Measurements from ENCODE around the gene TIMM21.

The TIMM21 gene

GRCh38 chr18:74163019-74163660 is 14.8 kb downstream of the TIMM21 start:
- Histone ChIP-seq H3K27ac (ENCODE audit: low read depth in 2 of 2, low read length in 2 of 2) (no peak overlapping the region), H3K4me1 (ENCODE audit: control insufficient read depth in 2 of 2, insufficient read depth in 2 of 2, low read length in 2 of 2) (peaks cover 2% of the 10 kb centered on the region in 2 donors), H3K9ac (ENCODE audit: low read depth in 1 of 2, low read length in 2 of 2) (no peak overlapping the region), H3K36me3 (ENCODE audit: control insufficient read depth in 2 of 2, insufficient read depth in 2 of 2, low read length in 2 of 2) (peaks cover 15 to 35% of the 10 kb centered on the region in 2 donors), H3K4me3 (ENCODE audit: low read length in 2 of 2) (no peak overlapping the region), H3K27me3 (ENCODE audit: control insufficient read depth in 2 of 2, insufficient read depth in 2 of 2, low read length in 2 of 2) (no peaks in the 10 kb centered on the region), H3K9me3 (ENCODE audit: control insufficient read depth in 2 of 2, low read length in 2 of 2) (no peaks in the 10 kb centered on the region)

GRCh38 chr18:74166386-74166785 is 18.1 kb downstream of the TIMM21 start:
- Histone ChIP-seq H3K27ac (ENCODE audit: low read depth in 2 of 2, low read length in 2 of 2) (no peak overlapping the region), H3K9ac (ENCODE audit: low read depth in 1 of 2, low read length in 2 of 2) (no peak overlapping the region), H3K4me3 (ENCODE audit: low read length in 2 of 2) (no peak overlapping the region), H3K36me3 (ENCODE audit: control insufficient read depth in 2 of 2, insufficient read depth in 2 of 2, low read length in 2 of 2) (peaks cover 5 to 6% of the 10 kb centered on the region in 2 donors), H3K4me1 (ENCODE audit: control insufficient read depth in 2 of 2, insufficient read depth in 2 of 2, low read length in 2 of 2) (peaks cover 2% of the 10 kb centered on the region in 2 donors), H3K9me3 (ENCODE audit: control insufficient read depth in 2 of 2, low read length in 2 of 2) (no peaks in the 10 kb centered on the region), H3K27me3 (ENCODE audit: control insufficient read depth in 2 of 2, insufficient read depth in 2 of 2, low read length in 2 of 2) (no peaks in the 10 kb centered on the region)

DNA sequence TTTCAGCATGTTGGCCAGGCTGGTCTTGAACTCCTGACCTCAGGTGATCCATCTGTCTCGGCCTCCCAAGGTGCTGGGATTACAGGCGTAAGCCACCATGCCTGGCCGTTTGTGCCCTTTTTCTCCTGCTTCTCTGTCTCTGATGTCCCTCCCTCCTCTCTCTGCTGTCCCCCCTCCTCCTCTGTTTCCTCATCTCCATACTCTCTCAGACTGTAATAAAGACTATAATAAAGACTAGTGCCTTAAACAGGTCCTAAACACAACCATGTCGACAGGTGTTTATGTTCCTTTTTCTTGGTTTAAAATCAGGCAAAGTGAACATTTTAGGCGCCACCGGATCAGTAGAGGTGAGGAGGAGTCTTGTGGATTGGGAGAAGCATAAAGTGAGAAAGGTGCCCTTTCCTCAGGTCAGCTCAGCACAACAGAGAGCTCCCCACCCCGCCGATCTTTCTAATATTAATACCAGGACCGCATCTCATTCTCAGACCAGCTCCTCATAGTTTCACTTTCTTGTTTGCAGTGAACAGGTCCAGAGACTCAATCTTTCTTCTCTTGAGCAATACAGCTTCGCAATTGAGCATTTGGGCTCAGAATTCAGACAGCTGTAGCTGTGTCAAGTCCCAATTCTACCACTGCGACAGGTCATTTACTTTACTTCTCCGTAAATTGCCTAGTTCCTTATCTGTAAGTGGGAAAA is 23.7 kb downstream of the TIMM21 start:
- no peaks in the 10 kb centered on the region for H3K27me3 ChIP-seq (ENCODE audit: control insufficient read depth in 2 of 2, insufficient read depth in 2 of 2, low read length in 2 of 2)
- peak overlapping the region in 1 of 2 donors; percentile 33 for H3K9ac ChIP-seq (ENCODE audit: low read depth in 1 of 2, low read length in 2 of 2)
- H3K4me3 ChIP-seq (ENCODE audit: low read length in 2 of 2), result peak overlapping the region; percentile 38 to 65
- H3K27ac ChIP-seq (ENCODE audit: low read depth in 2 of 2, low read length in 2 of 2), result no peak overlapping the region
- no peaks in the 10 kb centered on the region for H3K9me3 ChIP-seq (ENCODE audit: control insufficient read depth in 2 of 2, low read length in 2 of 2)
- no peaks in the 10 kb centered on the region for H3K4me1 ChIP-seq (ENCODE audit: control insufficient read depth in 2 of 2, insufficient read depth in 2 of 2, low read length in 2 of 2)
- H3K36me3 ChIP-seq (ENCODE audit: control insufficient read depth in 2 of 2, insufficient read depth in 2 of 2, low read length in 2 of 2), result no peaks in the 10 kb centered on the region

DNA sequence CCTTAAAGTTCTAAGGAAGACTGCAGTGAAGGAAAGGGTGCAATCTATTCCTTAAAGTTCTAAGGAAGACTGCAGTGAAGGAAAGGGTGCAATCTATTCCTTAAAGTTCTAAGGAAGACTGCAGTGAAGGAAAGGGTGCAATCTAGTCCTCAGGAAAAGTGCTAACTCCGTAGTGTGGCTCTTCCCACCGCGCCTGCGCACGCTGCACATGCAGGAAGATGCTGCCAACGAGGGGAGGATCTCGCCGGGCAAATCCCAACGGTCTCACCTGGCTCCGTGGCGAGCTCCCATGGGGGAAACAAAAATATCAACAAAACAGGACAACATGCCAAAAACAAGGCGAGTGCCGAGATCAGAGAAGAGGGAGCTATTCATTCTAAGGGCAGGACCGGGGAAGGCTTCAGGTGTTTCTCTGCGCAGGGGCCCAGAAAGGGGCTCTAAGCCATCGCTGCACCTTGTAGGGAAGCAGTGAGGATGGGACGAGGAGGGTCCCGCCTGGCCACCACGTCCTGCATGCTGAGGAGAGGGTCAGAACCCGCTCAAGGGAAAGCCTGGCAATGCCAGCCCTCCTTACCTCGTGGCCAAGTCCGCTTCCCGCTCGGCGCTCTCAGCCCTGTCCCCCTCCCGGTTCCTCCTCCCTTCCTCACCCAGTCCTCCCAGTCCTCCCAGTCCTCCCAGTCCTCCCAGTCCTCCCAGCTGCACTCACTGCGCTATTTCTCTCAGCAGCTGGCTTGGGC is 24.5 kb downstream of the TIMM21 start:
- Histone ChIP-seq H3K9me3 (ENCODE audit: control insufficient read depth in 2 of 2, low read length in 2 of 2) (no peaks in the 10 kb centered on the region), H3K27ac (ENCODE audit: low read depth in 2 of 2, low read length in 2 of 2) (no peak overlapping the region), H3K4me3 (ENCODE audit: low read length in 2 of 2) (no peak overlapping the region), H3K27me3 (ENCODE audit: control insufficient read depth in 2 of 2, insufficient read depth in 2 of 2, low read length in 2 of 2) (no peaks in the 10 kb centered on the region), H3K36me3 (ENCODE audit: control insufficient read depth in 2 of 2, insufficient read depth in 2 of 2, low read length in 2 of 2) (no peaks in the 10 kb centered on the region), H3K9ac (ENCODE audit: low read depth in 1 of 2, low read length in 2 of 2) (no peak overlapping the region), H3K4me1 (ENCODE audit: control insufficient read depth in 2 of 2, insufficient read depth in 2 of 2, low read length in 2 of 2) (no peaks in the 10 kb centered on the region)

DNA sequence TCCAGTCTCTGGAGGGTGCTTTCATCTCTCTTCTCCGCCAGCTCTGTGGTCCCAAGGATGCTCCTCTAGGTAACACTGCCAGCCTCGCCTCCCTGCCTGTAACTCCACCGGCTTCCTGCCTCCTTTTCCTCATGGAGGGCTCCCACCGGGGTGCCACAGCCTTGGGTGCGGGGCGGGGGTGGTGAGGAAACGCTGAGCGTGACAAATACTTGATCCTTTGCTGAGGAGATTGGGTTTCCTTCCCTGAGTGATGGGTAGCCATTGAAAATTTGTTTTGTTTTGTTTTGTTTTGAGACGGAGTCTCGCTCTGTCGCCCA is 25.1 kb downstream of the TIMM21 start:
- Histone ChIP-seq H3K36me3 (ENCODE audit: control insufficient read depth in 2 of 2, insufficient read depth in 2 of 2, low read length in 2 of 2) (no peaks in the 10 kb centered on the region), H3K9ac (ENCODE audit: low read depth in 1 of 2, low read length in 2 of 2) (no peak overlapping the region), H3K4me1 (ENCODE audit: control insufficient read depth in 2 of 2, insufficient read depth in 2 of 2, low read length in 2 of 2) (no peaks in the 10 kb centered on the region), H3K27me3 (ENCODE audit: control insufficient read depth in 2 of 2, insufficient read depth in 2 of 2, low read length in 2 of 2) (no peaks in the 10 kb centered on the region), H3K4me3 (ENCODE audit: low read length in 2 of 2) (no peak overlapping the region), H3K27ac (ENCODE audit: low read depth in 2 of 2, low read length in 2 of 2) (no peak overlapping the region), H3K9me3 (ENCODE audit: control insufficient read depth in 2 of 2, low read length in 2 of 2) (no peaks in the 10 kb centered on the region)

DNA sequence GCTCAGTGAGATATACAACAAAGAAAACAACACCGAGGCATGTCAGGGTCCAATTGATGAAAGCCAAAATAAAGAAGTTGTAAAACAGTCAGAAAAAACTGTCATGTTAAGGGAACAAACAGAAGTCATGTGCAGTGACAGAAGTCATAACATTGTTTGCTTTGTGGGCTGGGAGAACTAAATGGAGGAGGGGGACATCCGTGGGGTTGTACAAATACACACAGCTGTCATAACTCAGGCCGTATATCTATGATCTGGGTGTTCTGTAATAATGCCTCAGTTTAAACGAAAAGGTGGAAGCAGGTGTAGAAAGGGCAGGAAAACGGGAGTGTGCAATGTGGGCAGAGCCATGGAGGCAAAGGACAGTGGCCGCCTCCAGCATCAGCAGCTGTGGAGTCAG is 27.3 kb downstream of the TIMM21 start:
- no peak overlapping the region for H3K9ac ChIP-seq (ENCODE audit: low read depth in 1 of 2, low read length in 2 of 2)
- H3K27me3 ChIP-seq (ENCODE audit: control insufficient read depth in 2 of 2, insufficient read depth in 2 of 2, low read length in 2 of 2), result no peaks in the 10 kb centered on the region
- no peaks in the 10 kb centered on the region for H3K36me3 ChIP-seq (ENCODE audit: control insufficient read depth in 2 of 2, insufficient read depth in 2 of 2, low read length in 2 of 2)
- H3K27ac ChIP-seq (ENCODE audit: low read depth in 2 of 2, low read length in 2 of 2), result no peak overlapping the region
- H3K4me1 ChIP-seq (ENCODE audit: control insufficient read depth in 2 of 2, insufficient read depth in 2 of 2, low read length in 2 of 2), result no peaks in the 10 kb centered on the region
- H3K4me3 ChIP-seq (ENCODE audit: low read length in 2 of 2), result no peak overlapping the region
- no peaks in the 10 kb centered on the region for H3K9me3 ChIP-seq (ENCODE audit: control insufficient read depth in 2 of 2, low read length in 2 of 2)

- H3K36me3 ChIP-seq (ENCODE audit: control insufficient read depth in 2 of 2, insufficient read depth in 2 of 2, low read length in 2 of 2), result no peaks in the 10 kb centered on the region
- no peaks in the 10 kb centered on the region for H3K4me1 ChIP-seq (ENCODE audit: control insufficient read depth in 2 of 2, insufficient read depth in 2 of 2, low read length in 2 of 2)
Measured at GRCh38 chr18:74178884-74179283, 30.6 kb downstream of the TIMM21 start.

GRCh38 chr18:74179623-74180199 is 31.4 kb downstream of the TIMM21 start:
- Histone ChIP-seq H3K36me3 (ENCODE audit: control insufficient read depth in 2 of 2, insufficient read depth in 2 of 2, low read length in 2 of 2) (no peaks in the 10 kb centered on the region), H3K9ac (ENCODE audit: low read depth in 1 of 2, low read length in 2 of 2) (no peak overlapping the region), H3K9me3 (ENCODE audit: control insufficient read depth in 2 of 2, low read length in 2 of 2) (no peaks in the 10 kb centered on the region), H3K27me3 (ENCODE audit: control insufficient read depth in 2 of 2, insufficient read depth in 2 of 2, low read length in 2 of 2) (peaks cover 0 to 3% of the 10 kb centered on the region in 2 donors), H3K4me3 (ENCODE audit: low read length in 2 of 2) (no peak overlapping the region), H3K4me1 (ENCODE audit: control insufficient read depth in 2 of 2, insufficient read depth in 2 of 2, low read length in 2 of 2) (no peaks in the 10 kb centered on the region), H3K27ac (ENCODE audit: low read depth in 2 of 2, low read length in 2 of 2) (no peak overlapping the region)

More at GRCh38 chr18:74178884-74179283, 30.6 kb downstream of the TIMM21 start:
- no peaks in the 10 kb centered on the region for H3K9me3 ChIP-seq (ENCODE audit: control insufficient read depth in 2 of 2, low read length in 2 of 2)
- no peak overlapping the region for H3K27ac ChIP-seq (ENCODE audit: low read depth in 2 of 2, low read length in 2 of 2)
- H3K27me3 ChIP-seq (ENCODE audit: control insufficient read depth in 2 of 2, insufficient read depth in 2 of 2, low read length in 2 of 2), result no peaks in the 10 kb centered on the region
- no peak overlapping the region for H3K9ac ChIP-seq (ENCODE audit: low read depth in 1 of 2, low read length in 2 of 2)
- no peak overlapping the region for H3K4me3 ChIP-seq (ENCODE audit: low read length in 2 of 2)

GRCh38 chr18:74182335-74182734 is 34.0 kb downstream of the TIMM21 start:
- no peak overlapping the region for H3K9ac ChIP-seq (ENCODE audit: low read depth in 1 of 2, low read length in 2 of 2)
- no peaks in the 10 kb centered on the region for H3K36me3 ChIP-seq (ENCODE audit: control insufficient read depth in 2 of 2, insufficient read depth in 2 of 2, low read length in 2 of 2)
- no peak overlapping the region for H3K27ac ChIP-seq (ENCODE audit: low read depth in 2 of 2, low read length in 2 of 2)
- H3K27me3 ChIP-seq (ENCODE audit: control insufficient read depth in 2 of 2, insufficient read depth in 2 of 2, low read length in 2 of 2), result peaks cover 0 to 3% of the 10 kb centered on the region in 2 donors
- no peak overlapping the region for H3K4me3 ChIP-seq (ENCODE audit: low read length in 2 of 2)
- H3K4me1 ChIP-seq (ENCODE audit: control insufficient read depth in 2 of 2, insufficient read depth in 2 of 2, low read length in 2 of 2), result no peaks in the 10 kb centered on the region
- no peaks in the 10 kb centered on the region for H3K9me3 ChIP-seq (ENCODE audit: control insufficient read depth in 2 of 2, low read length in 2 of 2)

GRCh38 chr18:74183130-74183529 is 34.8 kb downstream of the TIMM21 start:
- no peaks in the 10 kb centered on the region for H3K9me3 ChIP-seq (ENCODE audit: control insufficient read depth in 2 of 2, low read length in 2 of 2)

More at GRCh38 chr18:74183130-74183529, 34.8 kb downstream of the TIMM21 start:
- no peaks in the 10 kb centered on the region for H3K36me3 ChIP-seq (ENCODE audit: control insufficient read depth in 2 of 2, insufficient read depth in 2 of 2, low read length in 2 of 2)
- no peak overlapping the region for H3K27ac ChIP-seq (ENCODE audit: low read depth in 2 of 2, low read length in 2 of 2)
- peaks cover 0 to 3% of the 10 kb centered on the region in 2 donors for H3K27me3 ChIP-seq (ENCODE audit: control insufficient read depth in 2 of 2, insufficient read depth in 2 of 2, low read length in 2 of 2)
- no peaks in the 10 kb centered on the region for H3K4me1 ChIP-seq (ENCODE audit: control insufficient read depth in 2 of 2, insufficient read depth in 2 of 2, low read length in 2 of 2)
- no peak overlapping the region for H3K4me3 ChIP-seq (ENCODE audit: low read length in 2 of 2)
- H3K9ac ChIP-seq (ENCODE audit: low read depth in 1 of 2, low read length in 2 of 2), result no peak overlapping the region

Measured in mucosa of rectum (tissue), 2 donors.